UCSD-AML1 (cell line): ENCODE data around the gene SDHB.

Experiments
- DNase-seq: peaks from one replicate; lab custom pipeline; 2025; ENCODE audit not compliant: unreplicated experiment; lab: John Stamatoyannopoulos, UW

SDHB gene

GRCh38 chr1:16970132-16970910, 83.5 kb downstream of the SDHB start:
- DNase-seq, result no peak

DNA sequence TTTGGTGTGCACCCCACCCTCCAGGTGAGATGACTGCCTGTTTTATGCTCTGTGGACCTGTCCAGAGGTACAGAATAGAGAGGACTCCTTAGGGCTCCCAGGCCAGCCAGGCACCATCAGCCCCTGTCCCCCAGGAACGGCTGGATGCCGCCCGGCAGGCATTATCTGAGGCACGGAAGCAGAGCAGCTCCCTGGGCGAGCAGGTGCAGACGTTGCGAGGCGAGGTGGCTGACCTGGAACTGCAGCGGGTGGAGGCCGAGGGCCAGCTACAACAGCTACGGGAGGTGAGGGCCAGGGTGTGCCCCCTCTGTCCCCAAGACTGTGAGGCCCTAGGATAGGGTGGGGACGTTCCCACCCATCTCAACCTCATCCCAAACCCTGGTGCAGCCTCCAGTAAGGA, 84.2 kb downstream of the SDHB start:
- no peak for DNase-seq

- no peak for DNase-seq
Measured at GRCh38 chr1:16969057-16969611, 84.7 kb downstream of the SDHB start.
